Vein endothelial cell (primary cell): Measurements from ENCODE around the gene FAM171A1. TPM values are rescaled to one million over a fixed set of nuclear protein-coding genes. Genes with fewer than 3 reads are reported as not detected.

Source experiments
- small RNA-seq: library from RNA; depleted of rRNA; stranded (forward); fragments of <200 nt; gene quantifications from one replicate; pipeline ENCODE3, GENCODE V24; 2012
- total RNA-seq: library from RNA; depleted of rRNA; stranded (reverse); fragments of >200 nt; gene quantifications from 2 replicates; pipeline ENCODE4 v1.2.3, GENCODE V29; 2012

The FAM171A1 gene
- 61.5 and 68.3 TPM in 2 replicates for total RNA-seq

GRCh38 chr10:15370856-15371701 lies at the start of gene FAM171A1:
Gene FAM171A1 (minus strand): TSS chr10:15371289. CDS start chr10:15371052, 237 bp downstream.

GRCh38 chr10:15168291-15168785 lies 202.8 kb downstream of the FAM171A1 start, which contains the start of gene NMT2:
Gene NMT2 (minus strand): TSS chr10:15168693. CDS start chr10:15168612, 81 bp downstream.

Small RNA genes lying within 50 kb of the gene (small RNA-seq; reads per million reads assigned to genes)
- gene AL590365.1, result not detected

Other genes starting within 250 kb of the FAM171A1 start
- gene NMT2, start 202.6 kb downstream of the FAM171A1 start, total RNA-seq, result 77.2 and 101 TPM in 2 replicates